ENCODE results near the gene UGT2B7. TPM values are rescaled to one million over a fixed set of nuclear protein-coding genes. Genes with fewer than 3 reads are reported as not detected.

The UGT2B7 gene
- total and polyA plus RNA-seq, 2 donors: 0.42 to 3.4 TPM

DNA sequence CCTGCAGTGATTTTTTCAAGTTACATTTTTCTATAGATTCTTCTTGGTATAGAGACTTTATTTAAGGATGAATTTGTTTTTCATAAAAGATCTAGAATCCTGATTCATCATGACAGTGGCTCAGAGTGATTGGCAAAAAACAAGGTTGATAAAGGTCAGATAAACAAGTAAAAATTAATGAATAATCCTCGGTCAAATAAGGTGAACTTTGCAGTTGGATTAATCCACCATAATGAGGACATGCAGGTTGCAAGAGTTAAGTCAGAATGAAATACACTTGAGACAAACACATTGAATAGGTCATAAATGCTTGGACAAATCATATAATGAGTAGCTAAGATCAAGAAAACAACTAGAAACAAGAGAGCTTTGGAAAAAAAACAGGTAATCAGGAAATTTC, 22.9 kb upstream of the UGT2B7 start:
- H3K27ac ChIP-seq (ENCODE audit: low read depth in 1 of 2, low read length in 1 of 2): no peak overlapping the region
- no peak for DNase-seq (ENCODE audit: low read depth in 6 of 9, low spot score in 9 of 9)
- H3K4me1 ChIP-seq (ENCODE audit: control insufficient read depth in 2 of 2, insufficient read depth in 2 of 2, low read length in 2 of 2): no peaks in the 10 kb centered on the region
- no peaks in the 10 kb centered on the region for H3K9me3 ChIP-seq (ENCODE audit: control insufficient read depth in 2 of 2, insufficient read depth in 1 of 2, low read length in 1 of 2)
- no peaks in the 10 kb centered on the region for H3K36me3 ChIP-seq (ENCODE audit: control insufficient read depth in 2 of 2, insufficient read depth in 2 of 2, low read length in 1 of 2)
- no peaks in the 10 kb centered on the region for H3K27me3 ChIP-seq (ENCODE audit: control insufficient read depth in 2 of 2, insufficient read depth in 1 of 2, low read length in 1 of 2)
- 95% methylated on average over 1 of the region's 1 CpG for WGBS
- no peak overlapping the region for H3K4me3 ChIP-seq (ENCODE audit: low read length in 2 of 2)

DNA sequence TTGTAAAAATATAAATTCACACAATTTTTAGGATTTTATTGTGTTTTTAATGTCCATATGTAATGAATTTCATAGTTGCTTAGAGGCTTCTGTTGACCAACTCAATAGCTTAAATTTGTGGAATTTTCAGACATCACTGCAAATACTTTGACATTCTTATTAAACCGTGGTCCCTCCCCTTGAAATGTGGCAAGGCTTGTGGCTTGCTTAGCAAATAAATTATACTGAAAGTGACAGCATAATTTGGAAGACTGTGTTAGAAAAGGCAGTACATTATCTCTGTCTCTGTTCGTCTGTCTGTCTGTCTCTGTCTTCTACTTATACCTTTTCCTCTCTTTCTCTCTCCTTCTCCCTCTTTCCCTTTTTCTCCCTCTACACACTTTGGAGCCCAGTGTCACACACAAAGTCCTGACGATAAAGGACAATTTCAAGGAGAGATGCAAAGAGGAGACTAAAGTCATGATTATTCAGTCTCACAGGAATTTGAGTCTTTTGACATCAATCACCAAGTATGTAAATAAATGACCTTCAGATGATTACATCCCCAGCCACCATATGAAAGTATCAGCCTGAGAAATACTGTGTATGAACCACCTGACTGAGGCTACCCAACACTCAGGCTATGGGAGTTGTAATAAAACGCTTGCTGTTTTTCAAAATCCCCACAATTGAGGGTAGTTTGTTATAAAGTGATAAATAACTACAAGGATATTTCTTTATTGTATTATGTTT, 21.0 kb upstream of the UGT2B7 start:
- no peak for DNase-seq (ENCODE audit: low read depth in 6 of 9, low spot score in 9 of 9)
- Histone ChIP-seq H3K27me3 (ENCODE audit: control insufficient read depth in 2 of 2, insufficient read depth in 1 of 2, low read length in 1 of 2) (no peaks in the 10 kb centered on the region), H3K27ac (ENCODE audit: low read depth in 1 of 2, low read length in 1 of 2) (no peak overlapping the region), H3K4me1 (ENCODE audit: control insufficient read depth in 2 of 2, insufficient read depth in 2 of 2, low read length in 2 of 2) (no peaks in the 10 kb centered on the region), H3K36me3 (ENCODE audit: control insufficient read depth in 2 of 2, insufficient read depth in 2 of 2, low read length in 1 of 2) (no peaks in the 10 kb centered on the region), H3K9me3 (ENCODE audit: control insufficient read depth in 2 of 2, insufficient read depth in 1 of 2, low read length in 1 of 2) (no peaks in the 10 kb centered on the region), H3K4me3 (ENCODE audit: low read length in 2 of 2) (no peak overlapping the region)
- 58% methylated on average over 4 of the region's 4 CpGs for WGBS

DNA sequence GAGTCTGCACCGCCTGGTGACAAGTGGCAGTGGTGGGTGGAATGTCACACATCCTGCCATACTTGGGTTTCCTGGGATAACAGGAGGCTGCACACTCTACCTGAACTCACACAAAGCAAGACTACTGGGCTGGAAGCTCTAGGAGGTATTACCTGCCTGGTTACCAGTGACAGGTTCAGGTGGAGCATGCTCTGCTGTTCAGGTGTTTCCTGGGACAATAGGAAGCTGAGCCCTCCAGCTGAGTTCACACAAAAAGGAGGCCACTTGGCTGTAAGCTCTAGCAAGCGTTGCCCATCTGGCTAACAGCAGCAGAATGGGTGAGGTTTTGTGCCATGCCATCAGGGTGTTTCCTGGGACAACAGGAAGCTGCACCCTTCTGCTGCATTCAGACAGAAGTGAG, 17.4 kb upstream of the UGT2B7 start:
- Histone ChIP-seq H3K27ac (ENCODE audit: low read depth in 1 of 2, low read length in 1 of 2) (no peak overlapping the region), H3K9me3 (ENCODE audit: control insufficient read depth in 2 of 2, insufficient read depth in 1 of 2, low read length in 1 of 2) (no peaks in the 10 kb centered on the region), H3K4me1 (ENCODE audit: control insufficient read depth in 2 of 2, insufficient read depth in 2 of 2, low read length in 2 of 2) (no peaks in the 10 kb centered on the region), H3K27me3 (ENCODE audit: control insufficient read depth in 2 of 2, insufficient read depth in 1 of 2, low read length in 1 of 2) (no peaks in the 10 kb centered on the region), H3K36me3 (ENCODE audit: control insufficient read depth in 2 of 2, insufficient read depth in 2 of 2, low read length in 1 of 2) (no peaks in the 10 kb centered on the region), H3K4me3 (ENCODE audit: low read length in 2 of 2) (no peak overlapping the region)
- WGBS: 89% methylated on average over 2 of the region's 2 CpGs
- no peak for DNase-seq (ENCODE audit: low read depth in 6 of 9, low spot score in 9 of 9)

DNA sequence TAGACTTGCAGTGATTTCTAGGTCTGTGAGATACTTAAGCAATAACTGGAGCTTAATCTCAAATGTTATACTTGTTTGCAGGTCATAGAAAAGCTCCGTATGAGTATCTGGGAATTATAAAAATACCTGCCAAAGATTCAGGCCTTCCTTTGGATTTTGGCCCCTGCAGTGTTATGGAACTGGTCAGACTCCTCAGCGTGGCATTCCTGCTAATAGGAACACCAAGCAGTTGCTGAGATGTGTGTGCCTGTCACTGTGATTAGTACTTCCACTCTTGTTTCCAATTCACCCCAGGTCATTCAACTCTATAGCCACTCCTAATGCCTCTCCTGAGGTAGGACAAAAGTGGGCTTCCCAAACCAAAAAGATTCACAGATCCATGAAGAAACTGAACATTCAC, 7.8 kb upstream of the UGT2B7 start:
- no peak for DNase-seq (ENCODE audit: low read depth in 6 of 9, low spot score in 9 of 9)
- Histone ChIP-seq H3K27ac (ENCODE audit: low read depth in 1 of 2, low read length in 1 of 2) (no peak overlapping the region), H3K4me3 (ENCODE audit: low read length in 2 of 2) (no peak overlapping the region), H3K9me3 (ENCODE audit: control insufficient read depth in 2 of 2, insufficient read depth in 1 of 2, low read length in 1 of 2) (no peaks in the 10 kb centered on the region), H3K27me3 (ENCODE audit: control insufficient read depth in 2 of 2, insufficient read depth in 1 of 2, low read length in 1 of 2) (no peaks in the 10 kb centered on the region), H3K36me3 (ENCODE audit: control insufficient read depth in 2 of 2, insufficient read depth in 2 of 2, low read length in 1 of 2) (no peaks in the 10 kb centered on the region), H3K4me1 (ENCODE audit: control insufficient read depth in 2 of 2, insufficient read depth in 2 of 2, low read length in 2 of 2) (no peaks in the 10 kb centered on the region)
- 83% methylated on average over 2 of the region's 2 CpGs for WGBS

- 65% methylated on average over 1 of the region's 1 CpG for whole genome bisulfite sequencing
Measured at GRCh38 chr4:69089388-69089787, 6.9 kb upstream of the UGT2B7 start.

DNA sequence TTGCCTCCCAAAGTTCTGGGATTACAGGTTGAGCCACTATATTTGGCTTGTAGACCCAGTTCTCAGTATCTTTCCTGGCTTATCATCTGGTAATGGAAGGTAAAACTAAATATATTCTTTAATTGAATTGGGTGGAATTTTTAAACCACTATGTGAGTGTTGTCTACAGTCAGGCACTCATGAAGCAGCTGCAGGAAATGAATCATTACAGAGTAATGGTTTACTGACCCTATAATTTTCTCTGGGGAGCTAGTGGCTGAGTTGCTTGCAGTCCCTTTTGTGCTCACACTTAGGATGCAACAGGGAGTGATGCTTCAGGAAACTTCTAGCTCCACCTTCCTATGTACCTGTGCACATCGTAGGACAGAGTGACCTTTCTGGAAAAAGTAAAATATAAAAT, 4.1 kb upstream of the UGT2B7 start:
- Histone ChIP-seq H3K36me3 (ENCODE audit: control insufficient read depth in 2 of 2, insufficient read depth in 2 of 2, low read length in 1 of 2) (no peaks in the 10 kb centered on the region), H3K27me3 (ENCODE audit: control insufficient read depth in 2 of 2, insufficient read depth in 1 of 2, low read length in 1 of 2) (no peaks in the 10 kb centered on the region), H3K4me3 (ENCODE audit: low read length in 2 of 2) (no peak overlapping the region), H3K9me3 (ENCODE audit: control insufficient read depth in 2 of 2, insufficient read depth in 1 of 2, low read length in 1 of 2) (no peaks in the 10 kb centered on the region), H3K27ac (ENCODE audit: low read depth in 1 of 2, low read length in 1 of 2) (no peak overlapping the region), H3K4me1 (ENCODE audit: control insufficient read depth in 2 of 2, insufficient read depth in 2 of 2, low read length in 2 of 2) (no peaks in the 10 kb centered on the region)
- DNase-seq (ENCODE audit: low read depth in 6 of 9, low spot score in 9 of 9): no peak
- WGBS: 94% methylated on average over 1 of the region's 1 CpG

More at GRCh38 chr4:69089388-69089787, 6.9 kb upstream of the UGT2B7 start:
- H3K27ac ChIP-seq (ENCODE audit: low read depth in 1 of 2, low read length in 1 of 2): no peak overlapping the region
- no peaks in the 10 kb centered on the region for H3K36me3 ChIP-seq (ENCODE audit: control insufficient read depth in 2 of 2, insufficient read depth in 2 of 2, low read length in 1 of 2)
- H3K4me3 ChIP-seq (ENCODE audit: low read length in 2 of 2): no peak overlapping the region
- H3K4me1 ChIP-seq (ENCODE audit: control insufficient read depth in 2 of 2, insufficient read depth in 2 of 2, low read length in 2 of 2): no peaks in the 10 kb centered on the region
- H3K27me3 ChIP-seq (ENCODE audit: control insufficient read depth in 2 of 2, insufficient read depth in 1 of 2, low read length in 1 of 2): no peaks in the 10 kb centered on the region
- no peaks in the 10 kb centered on the region for H3K9me3 ChIP-seq (ENCODE audit: control insufficient read depth in 2 of 2, insufficient read depth in 1 of 2, low read length in 1 of 2)
- DNase-seq (ENCODE audit: low read depth in 6 of 9, low spot score in 9 of 9): no peak

GRCh38 chr4:69092980-69093568, 3.2 kb upstream of the UGT2B7 start:
- no peaks in the 10 kb centered on the region for H3K27me3 ChIP-seq (ENCODE audit: control insufficient read depth in 2 of 2, insufficient read depth in 1 of 2, low read length in 1 of 2)

GRCh38 chr4:69093681-69094080, 2.6 kb upstream of the UGT2B7 start:
- WGBS: 96% methylated on average over 3 of the region's 3 CpGs
- no peaks in the 10 kb centered on the region for H3K4me1 ChIP-seq (ENCODE audit: control insufficient read depth in 2 of 2, insufficient read depth in 2 of 2, low read length in 2 of 2)
- H3K4me3 ChIP-seq (ENCODE audit: low read length in 2 of 2): no peak overlapping the region
- no peaks in the 10 kb centered on the region for H3K27me3 ChIP-seq (ENCODE audit: control insufficient read depth in 2 of 2, insufficient read depth in 1 of 2, low read length in 1 of 2)
- no peaks in the 10 kb centered on the region for H3K36me3 ChIP-seq (ENCODE audit: control insufficient read depth in 2 of 2, insufficient read depth in 2 of 2, low read length in 1 of 2)
- H3K27ac ChIP-seq (ENCODE audit: low read depth in 1 of 2, low read length in 1 of 2): no peak overlapping the region
- no peak for DNase-seq (ENCODE audit: low read depth in 6 of 9, low spot score in 9 of 9)
- H3K9me3 ChIP-seq (ENCODE audit: control insufficient read depth in 2 of 2, insufficient read depth in 1 of 2, low read length in 1 of 2): no peaks in the 10 kb centered on the region

More at GRCh38 chr4:69092980-69093568, 3.2 kb upstream of the UGT2B7 start:
- no peak for DNase-seq (ENCODE audit: low read depth in 6 of 9, low spot score in 9 of 9)
- H3K27ac ChIP-seq (ENCODE audit: low read depth in 1 of 2, low read length in 1 of 2): no peak overlapping the region
- H3K36me3 ChIP-seq (ENCODE audit: control insufficient read depth in 2 of 2, insufficient read depth in 2 of 2, low read length in 1 of 2): no peaks in the 10 kb centered on the region
- no peaks in the 10 kb centered on the region for H3K9me3 ChIP-seq (ENCODE audit: control insufficient read depth in 2 of 2, insufficient read depth in 1 of 2, low read length in 1 of 2)
- WGBS: 77% methylated on average over 6 of the region's 6 CpGs
- H3K4me1 ChIP-seq (ENCODE audit: control insufficient read depth in 2 of 2, insufficient read depth in 2 of 2, low read length in 2 of 2): no peaks in the 10 kb centered on the region
- no peak overlapping the region for H3K4me3 ChIP-seq (ENCODE audit: low read length in 2 of 2)

DNA sequence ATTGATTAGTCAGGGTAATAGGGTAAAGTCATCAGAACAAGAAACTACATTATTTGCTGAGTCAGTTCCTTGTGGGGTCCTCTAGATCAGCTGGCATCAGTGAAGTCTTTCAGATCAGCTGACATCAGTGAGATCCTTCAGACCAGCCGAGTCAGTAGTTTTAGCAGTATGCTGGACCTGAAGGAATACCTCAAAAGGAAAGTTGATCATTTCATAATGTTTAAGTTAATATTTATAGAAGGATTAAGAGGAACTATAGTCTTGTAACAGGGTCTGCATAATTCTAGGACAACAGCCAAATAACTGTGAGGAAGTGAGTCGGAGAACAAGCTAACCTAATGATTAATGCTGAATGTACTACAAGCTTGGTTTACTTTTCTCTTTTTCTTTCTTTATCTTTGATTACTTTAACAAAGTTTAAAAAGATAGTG, 958 bp upstream of the UGT2B7 start:
- H3K4me1 ChIP-seq (ENCODE audit: control insufficient read depth in 2 of 2, insufficient read depth in 2 of 2, low read length in 2 of 2): no peaks in the 10 kb centered on the region
- no peaks in the 10 kb centered on the region for H3K9me3 ChIP-seq (ENCODE audit: control insufficient read depth in 2 of 2, insufficient read depth in 1 of 2, low read length in 1 of 2)
- H3K4me3 ChIP-seq (ENCODE audit: low read length in 2 of 2): no peak overlapping the region
- DNase-seq (ENCODE audit: low read depth in 6 of 9, low spot score in 9 of 9): no peak
- WGBS: 6% methylated on average over 2 of the region's 2 CpGs
- no peak overlapping the region for H3K27ac ChIP-seq (ENCODE audit: low read depth in 1 of 2, low read length in 1 of 2)
- no peaks in the 10 kb centered on the region for H3K27me3 ChIP-seq (ENCODE audit: control insufficient read depth in 2 of 2, insufficient read depth in 1 of 2, low read length in 1 of 2)
- no peaks in the 10 kb centered on the region for H3K36me3 ChIP-seq (ENCODE audit: control insufficient read depth in 2 of 2, insufficient read depth in 2 of 2, low read length in 1 of 2)
